CD1c-positive myeloid dendritic cell (primary cell): ENCODE results near the gene UBR3.
"Not testable (repeated sequence)": the region's sequence is repeated elsewhere in the genome, so short reads cannot be mapped to it uniquely, and the experiment has no call there.

ENCODE experiments used
- DNase-seq: peaks from one replicate; pipeline ENCODE4 v3.0.0-alpha.2; 2016; ENCODE audit errors: extremely low spot score

UBR3 gene

GRCh38 chr2:169955940-169956339 is 128.7 kb downstream of the UBR3 start:
- DNase-seq: no peak

GRCh38 chr2:169957219-169957618 is 130.0 kb downstream of the UBR3 start:
- DNase-seq: not testable (repeated sequence)

- DNase-seq: peak; percentile 78
Measured at GRCh38 chr2:169961911-169962310, 134.7 kb downstream of the UBR3 start.

GRCh38 chr2:169963786-169964185 is 136.5 kb downstream of the UBR3 start:
- no peak for DNase-seq

GRCh38 chr2:169964740-169965139 is 137.5 kb downstream of the UBR3 start:
- DNase-seq: no peak

- no peak for DNase-seq
Measured at GRCh38 chr2:169965495-169965894, 138.2 kb downstream of the UBR3 start.

GRCh38 chr2:169966454-169966853 is 139.2 kb downstream of the UBR3 start:
- no peak for DNase-seq

- DNase-seq: no peak
Measured at GRCh38 chr2:169968743-169969142, 141.5 kb downstream of the UBR3 start.

GRCh38 chr2:169975221-169975620 is 148.0 kb downstream of the UBR3 start:
- no peak for DNase-seq

- DNase-seq: no peak
Measured at GRCh38 chr2:169976335-169976851, 149.1 kb downstream of the UBR3 start.

- DNase-seq: peak; percentile 26
Measured at GRCh38 chr2:169977530-169977929, 150.3 kb downstream of the UBR3 start.

GRCh38 chr2:169978402-169979017 is 151.3 kb downstream of the UBR3 start:
- no peak for DNase-seq

GRCh38 chr2:169979025-169979424 is 151.8 kb downstream of the UBR3 start:
- DNase-seq: no peak

- no peak for DNase-seq
Measured at GRCh38 chr2:169980001-169980400, 152.7 kb downstream of the UBR3 start.

GRCh38 chr2:169980643-169981042 is 153.4 kb downstream of the UBR3 start:
- DNase-seq: no peak

- no peak for DNase-seq
Measured at GRCh38 chr2:169982929-169983328, 155.7 kb downstream of the UBR3 start.

GRCh38 chr2:169983506-169983905 is 156.3 kb downstream of the UBR3 start:
- no peak for DNase-seq

GRCh38 chr2:169984145-169984544 is 156.9 kb downstream of the UBR3 start:
- DNase-seq: no peak

GRCh38 chr2:169994752-169995151 is 167.5 kb downstream of the UBR3 start:
- no peak for DNase-seq

GRCh38 chr2:169997140-169997887 is 170.1 kb downstream of the UBR3 start:
- no peak for DNase-seq

GRCh38 chr2:169999054-169999453 is 171.8 kb downstream of the UBR3 start:
- DNase-seq: no peak

GRCh38 chr2:170002096-170002495 is 174.8 kb downstream of the UBR3 start:
- no peak for DNase-seq

GRCh38 chr2:170005702-170006101 is 178.4 kb downstream of the UBR3 start:
- no peak for DNase-seq
